ENCODE results near the gene EXOC2. TPM values are rescaled to one million over a fixed set of nuclear protein-coding genes. Genes with fewer than 3 reads are reported as not detected.

The EXOC2 gene
- polyA plus RNA-seq, 1 donor (not counting 4 experiments of a cell fraction or from before 2014, with no cell fraction given): 28.4 TPM

GRCh38 chr6:568085-568484 lies 124.9 kb downstream of the EXOC2 start:
- no peaks in the 10 kb centered on the region for H3K9me3 ChIP-seq (ENCODE audit: control insufficient read depth, low read depth, low read length)
- no peak overlapping the region for H3K4me3 ChIP-seq (ENCODE audit: control insufficient read depth in 2 of 3, extremely low read depth in 1 of 3, insufficient read depth in 2 of 3, low read depth in 1 of 3, low read length in 3 of 3)
- H3K9me1 ChIP-seq (ENCODE audit: control insufficient read depth, extremely low read depth, insufficient read depth, low read length): no peaks in the 10 kb centered on the region
- H3K27me3 ChIP-seq (ENCODE audit: control insufficient read depth, extremely low read depth, insufficient read depth, low read length): no peaks in the 10 kb centered on the region
- dilution Hi-C loops (cut with MboI; ENCODE audit: extremely low pct_ligation_motif_present, low sequenced_read_pairs): no loop called here
- H3K79me2 ChIP-seq (ENCODE audit: control insufficient read depth, insufficient read depth, low read length): no peaks in the 10 kb centered on the region
- FAIRE-seq (no peak), DNase-seq (ENCODE audit: low read depth, low spot score) (no peak)
- no peak overlapping the region for H3K4me2 ChIP-seq (ENCODE audit: control insufficient read depth, extremely low read depth, insufficient read depth, low read depth, low read length)
- no peak overlapping the region for H3K9ac ChIP-seq (ENCODE audit: control insufficient read depth, extremely low read depth, insufficient read depth, low read length)
- H3K27ac ChIP-seq (ENCODE audit: control insufficient read depth, insufficient read depth, low read length): no peak overlapping the region
- TF ChIP-seq CTCF (optimal IDR thresholded peaks at IDR 0.05 in 1 of 3, IDR thresholded peaks at IDR 0.05 in 1 of 3, conservative IDR thresholded peaks at IDR 0.05 in 1 of 3; ENCODE audit: extremely low read depth in 1 of 3, insufficient read depth in 2 of 3, low read length in 3 of 3) (no peak), EZH2 (IDR thresholded peaks at IDR 0.05; ENCODE audit: low read length) (no peak)
- peaks cover 13 to 16% of the 10 kb centered on the region in 2 experiments for H3K36me3 ChIP-seq (ENCODE audit: control insufficient read depth in 2 of 2, extremely low read depth in 1 of 2, insufficient read depth in 2 of 2, low read length in 2 of 2)
- H2AFZ ChIP-seq (ENCODE audit: control insufficient read depth, low read length): no peak overlapping the region
- no peaks in the 10 kb centered on the region for H3K4me1 ChIP-seq (ENCODE audit: control insufficient read depth, extremely low read depth, insufficient read depth, low read length)
- no peaks in the 10 kb centered on the region for H4K20me1 ChIP-seq (ENCODE audit: control insufficient read depth, extremely low read depth, insufficient read depth, low read length)

GRCh38 chr6:563863-564262 lies 129.1 kb downstream of the EXOC2 start:
- Histone ChIP-seq H3K9me1 (ENCODE audit: control insufficient read depth, extremely low read depth, insufficient read depth, low read length) (no peaks in the 10 kb centered on the region), H2AFZ (ENCODE audit: control insufficient read depth, low read length) (no peak overlapping the region), H3K9me3 (ENCODE audit: control insufficient read depth, low read depth, low read length) (no peaks in the 10 kb centered on the region), H3K27ac (ENCODE audit: control insufficient read depth, insufficient read depth, low read length) (no peak overlapping the region), H3K27me3 (ENCODE audit: control insufficient read depth, extremely low read depth, insufficient read depth, low read length) (no peaks in the 10 kb centered on the region), H3K4me2 (ENCODE audit: control insufficient read depth, extremely low read depth, insufficient read depth, low read depth, low read length) (no peak overlapping the region), H4K20me1 (ENCODE audit: control insufficient read depth, extremely low read depth, insufficient read depth, low read length) (no peaks in the 10 kb centered on the region), H3K4me3 (ENCODE audit: control insufficient read depth in 2 of 3, extremely low read depth in 1 of 3, insufficient read depth in 2 of 3, low read depth in 1 of 3, low read length in 3 of 3) (no peak overlapping the region), H3K9ac (ENCODE audit: control insufficient read depth, extremely low read depth, insufficient read depth, low read length) (no peak overlapping the region), H3K79me2 (ENCODE audit: control insufficient read depth, insufficient read depth, low read length) (no peaks in the 10 kb centered on the region), H3K4me1 (ENCODE audit: control insufficient read depth, extremely low read depth, insufficient read depth, low read length) (peaks cover 8% of the 10 kb centered on the region), H3K36me3 (ENCODE audit: control insufficient read depth in 2 of 2, extremely low read depth in 1 of 2, insufficient read depth in 2 of 2, low read length in 2 of 2) (peaks cover 14 to 18% of the 10 kb centered on the region in 2 experiments)
- DNase-seq (ENCODE audit: low read depth, low spot score): no peak
- dilution Hi-C loops (cut with MboI; ENCODE audit: extremely low pct_ligation_motif_present, low sequenced_read_pairs): no loop called here
- FAIRE-seq: no peak
- no peak for TF ChIP-seq EZH2 (IDR thresholded peaks at IDR 0.05; ENCODE audit: low read length)
- TF ChIP-seq CTCF (optimal IDR thresholded peaks at IDR 0.05 in 1 of 3, IDR thresholded peaks at IDR 0.05 in 1 of 3, conservative IDR thresholded peaks at IDR 0.05 in 1 of 3; ENCODE audit: extremely low read depth in 1 of 3, insufficient read depth in 2 of 3, low read length in 3 of 3): no peak

All from keratinocyte (primary cell).